Measurements from ENCODE around the gene CTDNEP1.

Gene CTDNEP1

GRCh38 chr17:7238420-7239090, 13.0 kb downstream of the CTDNEP1 start:
- peak overlapping the region; percentile 98 for H3K27ac ChIP-seq
- peak; percentile 37; the same call in 1 of the 2 replicates for TF ChIP-seq ZFX (IDR thresholded peaks at IDR 0.05)
- TF ChIP-seq CTCF (conservative IDR thresholded peaks at IDR 0.05) = no peak

GRCh38 chr17:7237761-7238419, 13.6 kb downstream of the CTDNEP1 start:
- TF ChIP-seq CTCF (conservative IDR thresholded peaks at IDR 0.05) = no peak
- 0 out of 2 replicates have a peak, but pooled peaks have one; percentile 38 for TF ChIP-seq ZFX (IDR thresholded peaks at IDR 0.05)
- H3K27ac ChIP-seq = peak overlapping the region; percentile 98

GRCh38 chr17:7237266-7237760, 14.2 kb downstream of the CTDNEP1 start:
- no peak for TF ChIP-seq CTCF (conservative IDR thresholded peaks at IDR 0.05)
- TF ChIP-seq ZFX (IDR thresholded peaks at IDR 0.05) = no peak
- H3K27ac ChIP-seq = peak overlapping the region; percentile 98

GRCh38 chr17:7236808-7237207, 14.7 kb downstream of the CTDNEP1 start:
- TF ChIP-seq ZFX (IDR thresholded peaks at IDR 0.05) = no peak
- no peak for TF ChIP-seq CTCF (conservative IDR thresholded peaks at IDR 0.05)
- no peak overlapping the region for H3K27ac ChIP-seq

GRCh38 chr17:7235693-7236665, 15.6 kb downstream of the CTDNEP1 start:
- H3K27ac ChIP-seq = peak overlapping the region; percentile 89; the same call in 1 of the 2 replicates
- TF ChIP-seq CTCF (conservative IDR thresholded peaks at IDR 0.05) (no peak), ZFX (IDR thresholded peaks at IDR 0.05) (no peak)

- peak within 1 kb of the TSS; percentile 89 for H3K27ac ChIP-seq
- peak; percentile 36; the same call in 1 of the 2 replicates for TF ChIP-seq ZFX (IDR thresholded peaks at IDR 0.05)
- no peak for TF ChIP-seq CTCF (conservative IDR thresholded peaks at IDR 0.05)
Observed at GRCh38 chr17:7234083-7234951, 17.2 kb downstream of the CTDNEP1 start, which contains the start of gene DVL2. DVL2 (minus strand) TSS chr17:7234517; CDS start chr17:7234262, 255 bp downstream.
